ENCODE results near the gene PPM1L.

DNA sequence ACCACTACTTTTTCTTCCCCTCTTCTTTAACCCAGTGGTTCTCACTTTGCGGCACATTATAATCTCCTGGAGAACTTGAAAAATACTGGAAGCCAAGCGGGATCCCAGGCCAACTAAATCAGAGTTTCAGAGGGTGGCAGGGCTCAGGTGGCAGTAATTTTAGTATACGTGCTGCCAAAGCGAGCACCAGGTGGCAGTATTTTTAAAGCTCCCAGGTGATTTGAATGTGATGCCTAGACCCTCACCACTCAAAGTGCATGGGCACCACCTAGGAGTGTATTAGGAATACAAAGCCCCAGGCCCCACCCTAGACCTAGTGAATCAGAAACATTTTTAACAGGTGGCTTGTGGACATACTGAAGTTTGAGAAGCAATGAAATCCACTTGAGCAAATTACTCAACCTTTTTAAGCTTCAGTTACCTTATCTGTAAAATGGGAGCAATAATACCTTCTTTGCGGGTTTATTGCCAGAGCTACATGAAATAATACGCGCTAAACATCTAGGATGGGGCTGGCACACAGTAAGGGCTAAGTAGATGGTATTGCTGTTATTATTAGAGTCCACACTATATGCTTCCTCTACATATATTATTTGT, 340.8 kb downstream of the PPM1L start:
- no peak for TF ChIP-seq EZH2 (IDR thresholded peaks at IDR 0.05; ENCODE audit: low read depth)
- peak; percentile 68 for TF ChIP-seq CTCF (conservative IDR thresholded peaks at IDR 0.05)

Data from PC-9 (cell line).